Measurements from ENCODE around the gene RAD51.

The RAD51 gene

DNA sequence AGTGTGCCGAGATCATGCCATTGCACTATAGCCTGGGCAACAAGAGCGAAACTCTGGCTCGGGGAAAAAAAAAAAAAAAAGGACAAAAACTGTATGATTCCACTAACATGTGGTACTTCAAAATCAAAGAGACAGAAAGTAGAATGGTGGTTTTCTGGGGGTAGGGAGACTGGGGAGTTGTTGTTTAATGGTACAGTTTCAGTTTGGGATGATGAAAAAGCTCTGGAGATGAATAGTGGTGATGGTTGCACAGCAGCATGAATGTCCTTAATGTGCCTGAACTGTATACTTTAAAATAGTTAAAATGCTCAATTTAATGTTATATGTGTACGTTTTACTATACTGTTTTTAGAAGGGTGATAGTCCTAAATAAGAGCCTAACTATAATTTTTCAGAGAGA lies 27.4 kb downstream of the RAD51 start:
- no peak for DNase-seq (ENCODE audit: low read depth in 2 of 2)

DNA sequence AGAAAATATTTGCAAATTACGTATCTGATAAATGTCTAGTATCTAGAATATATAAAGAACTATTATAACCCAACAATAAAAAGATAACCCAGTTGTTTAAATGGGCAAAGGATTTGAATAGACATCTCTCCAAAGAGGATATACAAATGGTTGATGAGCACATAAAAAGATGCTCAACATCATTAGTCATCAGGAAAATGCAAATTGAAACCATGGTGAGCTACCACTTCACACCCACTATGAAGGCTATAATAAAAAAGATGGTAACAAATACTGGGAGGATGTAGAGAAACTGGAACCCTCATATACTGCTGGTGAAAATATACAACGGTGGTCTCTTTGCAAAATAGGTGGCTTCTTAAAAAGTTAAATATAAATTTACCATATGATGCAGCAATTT lies 28.0 kb downstream of the RAD51 start:
- no peak for DNase-seq (ENCODE audit: low read depth in 2 of 2)

DNA sequence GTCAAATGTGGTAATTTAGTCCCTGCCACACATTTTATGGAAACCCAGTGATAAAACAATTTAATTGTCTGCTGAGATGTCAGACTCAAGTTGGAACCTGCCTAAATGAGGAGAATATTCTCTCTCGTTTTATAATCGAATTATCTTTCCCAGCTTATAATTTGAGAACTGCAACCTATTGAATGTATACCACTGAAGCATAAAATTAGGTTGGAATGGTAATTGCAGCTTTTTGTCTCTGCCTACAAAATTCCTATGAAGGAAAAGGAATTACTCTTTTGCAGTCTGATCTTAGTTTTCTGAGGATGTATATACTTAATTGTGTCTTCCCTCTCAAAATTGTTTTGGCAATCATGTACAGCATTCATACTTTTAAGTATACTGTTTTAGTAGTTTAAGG lies 28.9 kb downstream of the RAD51 start:
- no peak for DNase-seq (ENCODE audit: low read depth in 2 of 2)

DNA sequence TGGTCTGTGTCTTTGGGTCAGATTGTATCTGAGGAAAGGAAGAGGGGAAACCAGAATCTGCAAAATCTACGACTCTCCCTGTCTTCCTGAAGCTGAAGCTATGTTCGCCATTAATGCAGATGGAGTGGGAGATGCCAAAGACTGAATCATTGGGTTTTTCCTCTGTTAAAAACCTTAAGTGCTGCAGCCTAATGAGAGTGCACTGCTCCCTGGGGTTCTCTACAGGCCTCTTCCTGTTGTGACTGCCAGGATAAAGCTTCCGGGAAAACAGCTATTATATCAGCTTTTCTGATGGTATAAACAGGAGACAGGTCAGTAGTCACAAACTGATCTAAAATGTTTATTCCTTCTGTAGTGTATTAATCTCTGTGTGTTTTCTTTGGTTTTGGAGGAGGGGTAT lies 36.1 kb downstream of the RAD51 start:
- DNase-seq (ENCODE audit: low read depth in 2 of 2), result no peak

DNA sequence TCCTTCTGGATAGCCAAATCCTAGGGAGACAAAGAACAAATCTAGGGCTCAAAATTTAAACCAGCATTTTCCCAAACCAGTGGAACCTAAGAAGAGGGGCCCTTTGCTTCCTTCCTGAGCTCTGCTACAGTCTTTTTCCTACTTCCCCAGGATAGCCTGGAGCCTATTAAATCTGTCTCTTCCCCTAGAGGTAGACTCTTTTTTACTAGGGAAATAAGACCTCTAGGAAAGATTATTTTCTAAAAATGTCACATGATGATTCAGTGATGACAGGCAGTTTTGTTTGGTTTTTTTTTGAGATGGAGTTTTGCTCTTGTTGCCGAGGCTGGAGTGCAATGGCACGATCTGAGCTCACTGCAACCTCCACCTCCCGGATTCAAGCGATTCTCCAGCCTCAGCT lies 41.6 kb downstream of the RAD51 start:
- no peak for DNase-seq (ENCODE audit: low read depth in 2 of 2)

DNA sequence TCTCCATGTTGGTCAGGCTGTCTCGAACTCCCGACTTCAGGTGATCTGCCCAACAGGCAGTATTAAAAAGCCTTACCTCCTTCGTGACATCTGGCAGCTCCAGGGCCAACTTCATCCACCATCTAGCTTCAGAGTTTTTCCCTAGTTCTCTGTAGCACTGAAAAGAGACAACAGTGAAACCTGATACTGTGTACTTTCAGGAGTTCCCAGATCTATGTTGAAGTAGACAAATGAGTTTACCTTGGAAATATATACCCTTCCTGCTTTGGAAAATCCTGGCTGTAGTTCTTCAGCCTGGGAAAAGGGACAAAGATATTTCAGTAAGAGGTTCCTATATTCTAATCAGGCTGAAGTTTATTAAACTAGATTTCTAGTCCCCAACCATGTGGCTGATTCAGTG lies 42.1 kb downstream of the RAD51 start:
- DNase-seq (ENCODE audit: low read depth in 2 of 2), result no peak

DNA sequence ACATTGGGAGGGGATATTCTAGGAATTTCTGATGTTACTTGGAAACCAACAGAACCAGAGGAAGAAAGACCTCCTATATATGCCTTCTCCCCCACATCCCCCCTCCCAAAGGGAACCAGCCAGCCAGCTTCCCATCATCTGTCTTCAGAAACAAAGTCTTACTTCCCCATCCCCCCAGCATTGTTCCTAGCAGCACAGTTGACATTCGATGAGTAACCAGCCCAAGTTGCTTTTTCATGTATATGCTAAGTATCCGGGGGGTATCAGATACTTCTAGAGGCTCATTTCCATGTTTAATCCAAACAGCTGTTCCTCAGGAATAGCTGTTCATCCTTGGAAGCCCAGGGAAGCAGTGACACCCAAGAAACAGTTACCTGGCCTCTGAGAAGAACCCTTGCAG lies 44.1 kb downstream of the RAD51 start:
- DNase-seq (ENCODE audit: low read depth in 2 of 2), result no peak

DNA sequence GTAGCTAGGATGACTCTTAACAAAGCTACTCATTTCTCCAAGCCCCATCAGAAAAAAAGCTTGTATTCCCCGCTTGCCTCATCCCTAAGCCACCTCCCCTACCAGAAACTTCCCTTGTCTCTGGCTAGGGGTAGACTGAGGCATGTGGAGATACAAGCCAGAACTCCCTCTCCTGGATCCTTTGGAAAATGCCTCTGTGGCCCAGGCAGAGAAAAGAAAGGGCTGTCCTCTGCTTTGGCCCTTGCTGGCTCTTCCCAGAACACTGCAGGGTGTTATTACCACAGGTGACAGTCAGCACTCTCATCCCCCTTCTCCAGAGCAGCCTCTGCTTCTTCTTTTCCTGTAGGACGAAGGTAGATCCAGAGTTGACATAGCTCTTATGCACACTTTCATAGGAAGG lies 44.9 kb downstream of the RAD51 start:
- DNase-seq (ENCODE audit: low read depth in 2 of 2), result no peak

DNA sequence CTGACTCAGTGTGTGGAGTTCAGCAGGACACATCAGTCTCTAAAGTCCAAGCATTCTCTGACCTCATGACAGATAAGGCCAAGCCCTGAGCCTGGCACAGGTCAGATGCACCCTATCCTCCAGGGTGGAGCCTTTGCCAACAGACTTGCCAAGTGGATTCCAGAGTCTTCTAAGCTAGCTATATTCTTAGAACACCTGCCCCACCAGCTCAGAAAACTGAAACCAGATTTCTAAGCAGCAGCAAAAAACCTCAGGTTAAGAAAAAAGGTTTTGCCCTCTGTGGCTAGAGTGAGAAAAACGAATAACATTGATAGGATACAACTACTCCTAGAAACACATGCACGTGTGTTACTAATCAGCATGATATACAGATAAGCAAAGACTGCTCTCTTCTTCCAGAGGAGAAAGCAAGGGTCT lies 48.5 kb downstream of the RAD51 start:
- no peak for DNase-seq (ENCODE audit: low read depth in 2 of 2)

DNA sequence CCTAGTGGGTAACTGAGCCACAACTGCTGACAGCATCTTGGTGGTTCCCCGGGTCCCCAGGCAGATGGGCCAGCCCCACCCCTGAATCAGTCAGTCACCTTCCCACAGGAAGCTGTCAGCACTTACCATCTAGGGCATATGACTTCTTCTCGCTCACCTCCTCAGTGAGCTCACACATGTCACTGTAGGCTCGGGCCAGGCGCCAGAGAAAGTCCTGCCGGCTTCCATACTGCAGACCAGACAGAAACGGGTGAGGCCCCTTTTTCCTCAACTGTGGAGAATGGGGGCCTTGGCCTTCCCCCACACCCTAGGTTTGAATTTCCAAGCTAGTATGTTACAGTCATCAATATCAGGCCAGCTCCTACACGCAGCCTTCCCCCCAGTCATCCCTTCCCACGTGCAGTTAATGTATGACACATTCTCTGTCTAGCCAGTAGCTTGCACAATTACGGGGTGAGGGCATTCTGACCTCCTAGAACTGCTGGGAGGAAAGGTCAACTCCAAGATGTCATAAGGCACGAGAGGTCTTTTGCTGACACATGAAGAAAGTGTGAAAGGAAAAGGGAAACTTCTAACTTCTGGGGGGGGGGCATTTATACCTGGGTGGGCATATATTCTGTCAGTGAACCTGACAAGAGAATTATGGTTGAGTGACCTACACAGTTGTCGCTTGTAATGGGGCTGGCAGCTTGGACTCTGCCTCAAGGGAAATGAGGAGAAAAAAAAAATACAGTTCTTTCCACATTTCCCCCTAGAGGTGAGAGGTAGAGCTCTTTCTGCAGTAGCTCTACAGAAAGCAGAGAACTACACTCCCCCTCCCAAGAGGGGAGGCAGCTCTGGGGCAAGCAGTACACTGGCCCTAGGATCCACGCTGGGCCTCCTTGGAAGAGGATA lies 49.2 kb downstream of the RAD51 start:
- peak in 1 of 2 experiments; percentile 45 for DNase-seq (ENCODE audit: low read depth in 2 of 2)

DNA sequence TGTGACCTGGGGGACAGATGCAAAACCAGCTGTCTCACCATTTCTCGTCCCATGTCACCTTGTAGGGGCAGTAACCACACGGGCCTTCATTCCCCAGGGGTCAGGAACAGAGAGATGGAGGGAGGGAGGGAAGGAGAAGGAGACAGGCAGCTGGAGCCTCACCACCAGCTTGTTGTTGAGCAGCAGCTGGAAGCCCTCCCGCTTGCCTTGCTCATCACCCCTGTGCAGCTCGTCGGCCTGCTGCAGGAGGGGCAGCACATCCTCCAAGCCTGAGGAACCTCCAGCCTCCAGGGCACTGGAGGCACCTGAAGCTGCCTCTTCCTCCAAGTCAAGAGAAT lies 49.8 kb downstream of the RAD51 start:
- no peak for DNase-seq (ENCODE audit: low read depth in 2 of 2)

DNA sequence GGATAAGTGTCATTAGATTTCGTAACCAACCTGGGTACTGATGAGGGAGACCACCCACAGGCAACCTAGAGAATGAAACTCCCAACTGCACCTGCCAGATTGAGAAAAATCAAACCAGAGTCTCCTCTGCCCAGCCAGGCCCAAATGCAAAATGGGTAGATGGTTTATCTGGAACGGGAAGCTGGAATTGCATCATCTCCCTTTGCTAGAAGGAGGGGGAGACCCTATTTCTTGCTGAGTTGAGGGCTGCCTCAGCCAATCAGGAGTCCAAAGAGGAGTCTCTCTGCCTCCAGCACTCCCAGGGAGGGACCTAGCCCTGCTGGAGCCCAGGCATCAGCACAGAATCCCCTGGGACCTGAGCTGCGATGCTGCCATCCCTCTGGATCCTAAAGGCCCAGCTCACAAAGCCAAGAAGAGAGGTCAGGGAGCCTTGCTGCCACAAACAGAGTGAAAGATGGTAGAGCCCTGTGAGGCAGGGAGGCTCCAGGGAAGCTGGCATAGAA lies 52.0 kb downstream of the RAD51 start:
- DNase-seq (ENCODE audit: low read depth in 2 of 2), result no peak

DNA sequence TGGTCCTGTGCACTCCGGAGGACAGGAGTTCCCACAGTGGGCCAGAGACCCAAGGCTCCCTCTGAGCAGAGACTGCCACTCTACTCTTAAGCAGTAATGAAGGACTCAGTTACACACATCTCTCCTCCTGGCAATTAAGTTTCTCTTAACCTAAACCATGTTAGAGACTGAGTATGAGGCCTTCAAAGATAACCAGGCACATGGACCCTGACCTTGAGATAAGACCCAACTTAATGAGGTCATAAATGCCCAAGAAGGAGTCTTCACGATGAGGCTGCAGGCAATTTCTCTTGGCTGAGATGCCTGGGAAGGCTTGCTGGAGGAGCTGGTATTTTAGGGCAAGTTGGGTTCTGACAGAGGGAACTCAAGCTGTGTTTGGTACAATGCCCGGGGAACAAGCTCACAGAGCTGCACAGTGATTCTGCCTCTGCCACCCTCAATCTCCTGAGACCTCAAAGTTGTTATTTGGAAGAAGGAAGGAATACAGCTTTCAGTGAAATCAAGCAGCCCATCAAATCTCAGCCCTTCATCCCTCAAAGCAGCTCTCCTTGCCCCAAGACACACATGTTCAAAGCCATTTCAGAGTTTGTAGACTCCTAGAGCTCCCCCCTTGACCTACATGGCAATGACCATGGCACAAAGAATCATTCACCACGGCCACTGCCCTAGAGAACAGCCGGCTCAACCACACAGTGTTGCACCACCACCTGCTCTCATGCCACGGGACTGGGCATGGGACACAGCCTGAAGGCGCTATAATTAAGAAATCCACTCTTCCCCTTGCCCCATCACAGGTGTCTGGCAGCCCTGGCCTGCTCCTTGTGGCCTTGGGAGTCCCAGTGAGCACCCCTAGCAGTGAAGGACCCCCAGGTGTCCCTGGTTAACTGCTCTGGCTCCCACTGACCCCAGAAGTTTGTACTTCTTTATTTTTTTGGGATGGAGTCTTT lies 53.0 kb downstream of the RAD51 start:
- DNase-seq (ENCODE audit: low read depth in 2 of 2), result no peak

DNA sequence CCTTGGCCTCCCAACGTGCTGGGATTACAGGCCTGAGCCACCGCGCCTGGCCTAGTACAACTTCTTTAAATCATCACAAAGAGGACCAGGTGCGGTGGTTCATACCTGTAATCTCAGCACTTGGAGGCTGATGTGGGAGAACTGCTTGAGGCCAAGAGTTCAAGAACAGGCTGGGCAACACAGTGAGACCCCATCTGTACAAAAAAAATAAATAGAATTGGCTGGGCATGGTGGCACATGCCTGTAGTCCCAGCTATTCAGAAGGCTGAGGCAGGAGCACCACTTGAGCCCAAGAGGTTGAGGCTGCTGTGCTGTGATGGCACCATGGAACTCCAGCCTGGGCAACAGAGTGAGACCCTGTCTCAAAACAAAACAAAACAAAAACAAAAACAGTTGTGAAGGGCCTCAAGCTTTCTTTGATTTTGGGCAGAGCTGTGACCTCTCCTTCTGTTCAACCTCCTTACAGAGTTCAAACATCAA lies 54.2 kb downstream of the RAD51 start:
- no peak for DNase-seq (ENCODE audit: low read depth in 2 of 2)

DNA sequence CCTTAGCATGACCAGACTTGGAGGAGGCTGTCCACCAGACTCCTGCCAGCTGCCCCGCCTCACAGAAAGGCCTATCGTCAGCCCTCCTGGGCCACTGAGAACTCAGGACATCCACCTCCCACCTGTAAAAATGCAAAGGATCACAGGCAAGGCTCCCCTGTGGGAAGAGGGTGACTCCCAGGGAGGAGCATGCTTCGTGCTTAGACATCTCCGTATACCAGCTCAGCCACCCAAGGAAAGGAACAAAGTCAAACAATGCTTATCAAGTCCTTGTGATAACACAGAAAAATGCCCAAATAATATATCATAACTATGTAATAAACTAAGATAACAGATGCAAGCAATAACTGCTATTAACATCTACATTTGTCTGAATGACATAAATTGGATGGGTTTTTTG lies 55.9 kb downstream of the RAD51 start:
- DNase-seq (ENCODE audit: low read depth in 2 of 2), result no peak

DNA sequence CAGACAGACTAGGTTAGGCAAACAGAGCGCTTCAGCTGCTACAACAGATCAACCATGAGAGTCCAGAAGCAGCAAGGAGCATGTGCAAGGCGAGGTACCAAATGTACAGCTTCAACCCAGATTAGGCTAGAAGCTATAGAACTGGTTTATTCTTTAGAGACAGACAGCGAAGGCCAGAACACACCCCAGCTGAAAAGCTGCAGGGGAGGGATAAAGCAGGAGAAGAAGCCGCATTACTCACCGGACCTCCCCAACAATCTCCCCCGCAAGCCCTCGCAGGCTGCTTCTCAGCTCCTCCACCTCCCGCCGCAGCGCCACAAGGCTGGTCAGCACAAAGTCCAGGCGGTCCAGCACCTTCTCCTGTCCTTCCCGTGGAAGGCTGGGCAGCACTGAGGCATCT lies 56.8 kb downstream of the RAD51 start:
- DNase-seq (ENCODE audit: low read depth in 2 of 2), result no peak

DNA sequence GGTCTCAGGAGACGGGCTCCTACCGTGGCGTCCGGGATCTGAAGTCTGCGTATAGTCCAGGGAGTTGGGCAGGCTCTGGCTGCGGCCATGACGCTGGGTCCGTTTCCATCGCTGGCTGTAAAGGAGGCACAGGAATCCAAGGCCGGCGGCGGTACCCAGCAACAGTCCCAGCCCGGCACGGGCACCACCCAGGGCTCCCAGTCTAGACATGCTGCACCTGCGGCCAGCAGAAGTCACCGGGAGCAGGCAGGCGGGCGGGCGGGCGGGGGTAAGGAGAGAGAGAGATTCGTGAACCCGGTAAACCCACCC lies 59.6 kb downstream of the RAD51 start:
- no peak for DNase-seq (ENCODE audit: low read depth in 2 of 2)

DNA sequence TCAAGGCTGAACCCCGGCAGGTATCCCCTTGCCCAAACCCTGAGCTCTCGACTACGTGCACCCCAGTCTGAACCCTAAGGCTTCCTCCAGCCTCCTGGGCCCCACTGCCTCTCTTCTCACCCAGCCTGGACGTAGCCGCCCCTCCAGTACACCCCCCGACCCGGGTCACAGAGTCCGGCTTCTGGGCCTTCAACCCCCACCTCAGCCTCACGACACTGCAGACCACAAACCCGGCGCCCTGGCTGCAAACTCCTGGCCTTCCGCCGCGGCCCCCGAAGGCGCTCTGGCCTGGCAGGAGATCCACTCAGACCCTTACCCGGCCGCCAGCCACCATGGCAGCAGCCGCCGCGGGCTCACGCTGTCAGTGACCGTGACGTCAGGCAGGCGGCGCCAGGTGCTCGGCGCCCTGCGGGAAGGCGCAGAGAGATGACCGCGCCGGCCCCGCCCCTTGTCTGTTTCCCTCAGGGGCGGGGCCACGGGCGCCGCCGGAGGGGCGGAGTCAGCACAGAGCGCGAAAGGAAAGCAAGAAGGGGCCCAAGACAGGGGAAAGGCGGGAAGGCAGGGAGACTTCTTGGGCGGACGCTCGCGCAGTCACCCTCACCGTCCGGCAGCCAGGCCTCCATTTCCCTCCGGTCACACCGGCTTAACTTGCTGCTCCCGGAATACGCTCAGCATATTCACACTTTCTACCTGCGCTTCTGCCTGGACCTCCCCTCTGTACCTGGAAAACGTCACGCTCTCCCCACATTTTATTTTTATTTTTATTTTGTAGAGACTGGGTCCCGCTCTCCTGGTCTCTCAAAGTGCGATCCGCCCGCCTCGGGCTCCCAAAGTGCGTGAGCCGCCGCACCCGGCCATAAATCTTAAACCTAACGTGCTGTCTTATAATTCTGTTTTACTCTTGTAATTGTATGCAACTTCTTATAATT lies 60.2 kb downstream of the RAD51 start, which contains the start of gene RMDN3:
TSS of gene RMDN3 (minus strand) at position 372 of the 929 bp plus-strand sequence. CDS start 471 bp downstream, outside the sequence.
- peak; percentile 84 to 92 for DNase-seq (ENCODE audit: low read depth in 2 of 2)

DNA sequence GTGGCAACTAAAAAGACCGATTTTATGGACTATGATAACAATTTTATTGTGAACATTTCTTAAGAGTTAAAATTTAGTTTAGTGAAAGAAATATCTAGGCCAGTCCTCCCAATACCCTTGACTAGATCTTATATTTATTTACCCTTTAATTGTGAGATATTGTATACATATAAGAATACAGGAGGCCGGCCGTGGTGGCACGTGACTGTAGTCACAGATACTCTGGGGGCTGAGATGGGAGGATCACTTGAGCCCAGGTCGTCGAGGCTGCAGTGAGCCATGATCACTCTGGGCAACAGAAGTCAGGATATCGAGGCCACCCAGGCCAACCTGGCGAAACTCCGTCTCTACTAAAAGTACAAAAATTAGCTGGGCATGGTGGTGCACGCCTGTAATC lies 60.8 kb downstream of the RAD51 start:
- no peak for DNase-seq (ENCODE audit: low read depth in 2 of 2)

DNA sequence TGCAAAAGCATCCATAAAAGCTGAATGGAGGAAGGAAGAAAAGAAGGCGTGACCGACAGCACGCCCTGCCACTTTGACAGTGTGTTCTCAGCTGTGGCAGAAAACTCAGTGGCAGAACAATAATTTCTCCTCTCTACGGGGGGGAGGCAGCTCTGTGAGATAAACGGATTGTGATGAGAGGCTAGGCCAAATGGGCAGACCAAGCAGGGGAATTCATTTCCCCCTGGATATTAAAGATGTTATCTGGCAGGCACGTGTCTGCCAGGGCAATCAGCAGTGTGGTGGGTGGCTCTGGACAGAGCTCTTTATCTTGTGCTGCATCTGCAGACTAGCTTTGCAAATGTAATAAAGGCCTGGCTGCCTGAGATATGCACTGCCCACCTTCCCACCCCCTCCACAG lies 62.0 kb downstream of the RAD51 start:
- DNase-seq (ENCODE audit: low read depth in 2 of 2), result no peak

DNA sequence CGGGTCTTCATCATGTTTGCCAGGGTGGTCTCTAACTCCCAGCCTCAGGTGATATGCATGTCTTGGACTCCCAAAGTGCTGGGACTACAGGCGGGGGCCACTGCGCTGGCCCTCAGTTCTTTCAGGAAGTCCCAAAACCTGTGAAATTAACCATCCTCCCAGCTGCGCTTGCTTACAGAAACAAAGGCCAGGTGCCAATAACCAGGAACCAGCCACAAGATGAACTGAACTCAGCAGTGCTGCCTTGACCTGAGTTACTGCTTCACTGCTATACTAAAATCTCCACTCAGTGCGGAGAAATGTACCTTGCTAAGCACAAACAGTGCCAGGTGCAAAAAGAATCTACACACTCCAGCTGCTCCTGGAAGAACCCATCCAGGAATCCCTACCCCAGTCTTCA lies 65.0 kb downstream of the RAD51 start:
- DNase-seq (ENCODE audit: low read depth in 2 of 2), result no peak
